HCEC 1CT (cell line): ENCODE results near the gene ZBTB11.
"Not testable (repeated sequence)": the region's sequence is repeated elsewhere in the genome, so short reads cannot be mapped to it uniquely, and the experiment has no call there.

Experiments
- DNase-seq: peaks from one replicate; pipeline ENCODE4 v3.0.0-alpha.2; 2017

The ZBTB11 gene

GRCh38 chr3:101617478-101617877 lies 59.5 kb downstream of the ZBTB11 start:
- DNase-seq = no peak

GRCh38 chr3:101615525-101615924 lies 61.4 kb downstream of the ZBTB11 start:
- DNase-seq = no peak

- DNase-seq = not testable (repeated sequence)
Measured at GRCh38 chr3:101613014-101613413, 63.9 kb downstream of the ZBTB11 start.

- DNase-seq = no peak
Measured at GRCh38 chr3:101611023-101611422, 65.9 kb downstream of the ZBTB11 start.

- DNase-seq = not testable (repeated sequence)
Measured at GRCh38 chr3:101605398-101605797, 71.5 kb downstream of the ZBTB11 start.

GRCh38 chr3:101603184-101603583 lies 73.7 kb downstream of the ZBTB11 start:
- DNase-seq = no peak

- no peak for DNase-seq
Measured at GRCh38 chr3:101602731-101603130, 74.2 kb downstream of the ZBTB11 start.
